Activated T-helper 9 cell treated with anti-CD3 and anti-CD28 coated beads, Interleukin-2, amount 50 U/mL, for 16 hours (primary cell): Measurements from ENCODE around the gene HELZ.
"Not testable (repeated sequence)": the region's sequence is repeated elsewhere in the genome, so short reads cannot be mapped to it uniquely, and the experiment has no call there.

Source experiments
- DNase-seq: peaks from one replicate; pipeline ENCODE4 v3.0.0-alpha.2; 2020; ENCODE audit warnings: low read depth

The HELZ gene, protein sequence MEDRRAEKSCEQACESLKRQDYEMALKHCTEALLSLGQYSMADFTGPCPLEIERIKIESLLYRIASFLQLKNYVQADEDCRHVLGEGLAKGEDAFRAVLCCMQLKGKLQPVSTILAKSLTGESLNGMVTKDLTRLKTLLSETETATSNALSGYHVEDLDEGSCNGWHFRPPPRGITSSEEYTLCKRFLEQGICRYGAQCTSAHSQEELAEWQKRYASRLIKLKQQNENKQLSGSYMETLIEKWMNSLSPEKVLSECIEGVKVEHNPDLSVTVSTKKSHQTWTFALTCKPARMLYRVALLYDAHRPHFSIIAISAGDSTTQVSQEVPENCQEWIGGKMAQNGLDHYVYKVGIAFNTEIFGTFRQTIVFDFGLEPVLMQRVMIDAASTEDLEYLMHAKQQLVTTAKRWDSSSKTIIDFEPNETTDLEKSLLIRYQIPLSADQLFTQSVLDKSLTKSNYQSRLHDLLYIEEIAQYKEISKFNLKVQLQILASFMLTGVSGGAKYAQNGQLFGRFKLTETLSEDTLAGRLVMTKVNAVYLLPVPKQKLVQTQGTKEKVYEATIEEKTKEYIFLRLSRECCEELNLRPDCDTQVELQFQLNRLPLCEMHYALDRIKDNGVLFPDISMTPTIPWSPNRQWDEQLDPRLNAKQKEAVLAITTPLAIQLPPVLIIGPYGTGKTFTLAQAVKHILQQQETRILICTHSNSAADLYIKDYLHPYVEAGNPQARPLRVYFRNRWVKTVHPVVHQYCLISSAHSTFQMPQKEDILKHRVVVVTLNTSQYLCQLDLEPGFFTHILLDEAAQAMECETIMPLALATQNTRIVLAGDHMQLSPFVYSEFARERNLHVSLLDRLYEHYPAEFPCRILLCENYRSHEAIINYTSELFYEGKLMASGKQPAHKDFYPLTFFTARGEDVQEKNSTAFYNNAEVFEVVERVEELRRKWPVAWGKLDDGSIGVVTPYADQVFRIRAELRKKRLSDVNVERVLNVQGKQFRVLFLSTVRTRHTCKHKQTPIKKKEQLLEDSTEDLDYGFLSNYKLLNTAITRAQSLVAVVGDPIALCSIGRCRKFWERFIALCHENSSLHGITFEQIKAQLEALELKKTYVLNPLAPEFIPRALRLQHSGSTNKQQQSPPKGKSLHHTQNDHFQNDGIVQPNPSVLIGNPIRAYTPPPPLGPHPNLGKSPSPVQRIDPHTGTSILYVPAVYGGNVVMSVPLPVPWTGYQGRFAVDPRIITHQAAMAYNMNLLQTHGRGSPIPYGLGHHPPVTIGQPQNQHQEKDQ (N-terminal part only)

DNA sequence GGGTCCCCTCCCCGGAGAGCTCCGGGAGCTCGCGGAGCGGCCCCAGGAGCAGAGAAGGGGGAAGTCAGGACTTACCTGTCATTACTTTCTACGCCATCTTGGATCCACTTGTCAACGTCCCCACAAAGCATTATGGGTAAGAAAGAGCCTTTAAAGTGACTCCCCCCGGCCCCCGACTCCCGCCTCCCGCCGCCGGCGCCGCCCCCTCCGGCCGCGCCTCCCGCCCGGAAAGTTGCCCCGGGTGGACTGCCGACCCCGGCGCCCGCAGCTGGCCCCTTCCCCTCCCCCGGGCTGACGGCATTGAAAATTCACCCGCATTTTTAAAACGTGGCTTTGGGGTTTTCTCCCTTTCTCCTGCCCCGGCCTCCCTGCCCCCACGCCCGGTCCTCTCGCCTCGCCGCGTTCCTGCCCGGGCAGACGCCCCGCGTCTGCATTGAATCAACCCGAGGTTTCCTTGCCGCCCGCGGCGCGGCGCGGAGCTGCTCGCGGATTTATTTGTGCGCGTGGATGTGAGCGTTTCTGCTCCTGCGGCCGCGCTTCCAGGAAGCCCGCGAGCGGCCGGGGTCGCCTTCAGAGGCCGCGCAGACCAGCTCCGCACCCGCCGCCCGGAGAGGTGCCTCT lies at the start of gene HELZ:
TSS of gene HELZ (minus strand) at position 124 of the 621 bp plus-strand sequence. CDS start 26,392 bp downstream, outside the sequence.
- DNase-seq: peak; percentile 66

DNA sequence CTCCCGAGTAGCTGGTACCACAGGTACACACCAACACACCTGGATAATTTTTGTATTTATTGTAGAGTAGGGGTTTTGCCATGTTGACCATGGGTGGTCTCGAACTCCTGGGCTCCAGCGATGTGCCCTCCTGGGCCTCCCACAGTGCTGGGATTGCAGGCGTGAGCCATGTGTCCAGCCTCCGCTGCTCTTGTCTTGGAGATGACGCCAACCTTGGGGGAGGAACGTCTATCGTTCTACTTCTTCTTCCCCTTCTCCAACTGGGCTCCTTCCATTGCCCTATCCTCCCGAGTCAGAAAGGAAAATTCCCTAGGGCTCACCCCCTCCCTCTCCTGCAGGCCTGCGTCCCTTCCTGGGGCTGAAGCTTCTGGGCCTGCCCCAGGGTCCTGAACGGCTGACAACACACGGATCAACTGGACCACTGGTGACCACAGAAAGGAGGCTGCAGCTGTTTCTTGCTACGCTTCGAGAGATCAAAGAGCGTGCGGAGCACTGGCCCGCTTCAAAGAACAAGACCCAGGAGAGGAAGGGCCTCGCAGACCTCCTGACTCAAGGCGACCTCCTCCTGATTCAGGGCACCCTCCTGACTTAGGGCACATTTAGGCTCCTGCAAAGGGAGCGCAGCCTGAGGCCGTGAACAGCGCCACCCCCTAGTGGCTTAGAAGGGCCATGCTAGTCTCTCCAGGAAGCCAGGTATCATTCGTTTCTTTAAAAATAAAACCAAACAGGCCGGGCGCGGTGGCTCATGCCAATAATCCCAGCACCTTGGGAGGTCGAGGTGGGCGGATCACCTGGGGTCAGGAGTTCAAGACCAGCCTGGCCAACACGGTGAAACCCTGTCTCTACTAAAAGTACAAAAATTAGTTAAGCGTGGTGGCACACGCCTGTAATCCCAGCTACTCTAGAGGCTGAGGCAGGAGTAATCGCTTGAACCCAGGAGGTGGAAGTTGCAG lies 48.5 kb upstream of the HELZ start:
- DNase-seq: peak; percentile 43

DNA sequence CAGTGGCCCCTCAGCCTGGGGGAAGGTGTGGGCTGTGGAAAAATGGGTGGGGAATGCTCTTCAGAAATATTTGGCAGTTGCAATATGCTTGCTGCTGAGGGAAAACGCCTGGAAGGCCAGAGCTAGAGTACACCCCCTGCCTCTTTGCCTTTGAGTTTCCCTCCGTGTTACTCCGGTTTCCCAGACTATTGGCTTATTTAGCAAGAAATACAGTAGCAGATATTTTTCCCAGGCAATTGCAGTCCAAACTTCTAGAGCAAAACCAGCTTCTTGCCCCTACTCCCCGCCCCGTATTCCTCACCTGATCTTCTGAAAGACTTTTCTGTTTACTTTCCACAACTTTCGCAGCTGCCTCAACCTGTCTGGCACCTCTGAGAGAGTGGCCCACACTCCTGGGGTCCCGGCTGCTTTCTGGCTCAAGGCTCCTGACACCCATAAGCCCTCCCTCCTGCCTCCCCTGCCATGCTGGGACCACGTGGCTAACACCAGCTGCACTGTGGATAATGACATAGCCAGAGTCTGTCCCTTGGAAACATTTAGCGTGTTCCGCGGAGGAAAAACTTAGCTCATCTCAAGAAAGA lies 45.8 kb upstream of the HELZ start:
- DNase-seq: no peak

DNA sequence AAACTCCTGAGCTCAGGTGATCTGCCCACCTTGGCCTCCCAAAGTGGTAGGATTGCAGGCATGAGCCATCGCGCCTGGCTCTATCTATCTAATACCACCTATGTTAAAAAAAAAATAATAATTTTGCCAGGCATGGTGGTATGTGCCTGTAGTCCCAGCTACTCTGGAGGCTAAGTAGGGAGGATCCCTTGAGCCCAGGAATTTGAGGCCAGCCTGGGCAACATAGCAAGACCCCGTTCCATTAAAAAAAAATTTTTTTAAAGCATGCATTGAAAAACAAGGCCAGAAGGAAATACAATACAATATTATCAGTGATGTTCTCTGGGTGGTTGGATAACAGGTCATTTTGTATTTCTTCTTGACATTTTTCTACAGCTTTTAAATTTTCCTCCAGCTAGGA lies 45.2 kb upstream of the HELZ start:
- no peak for DNase-seq

DNA sequence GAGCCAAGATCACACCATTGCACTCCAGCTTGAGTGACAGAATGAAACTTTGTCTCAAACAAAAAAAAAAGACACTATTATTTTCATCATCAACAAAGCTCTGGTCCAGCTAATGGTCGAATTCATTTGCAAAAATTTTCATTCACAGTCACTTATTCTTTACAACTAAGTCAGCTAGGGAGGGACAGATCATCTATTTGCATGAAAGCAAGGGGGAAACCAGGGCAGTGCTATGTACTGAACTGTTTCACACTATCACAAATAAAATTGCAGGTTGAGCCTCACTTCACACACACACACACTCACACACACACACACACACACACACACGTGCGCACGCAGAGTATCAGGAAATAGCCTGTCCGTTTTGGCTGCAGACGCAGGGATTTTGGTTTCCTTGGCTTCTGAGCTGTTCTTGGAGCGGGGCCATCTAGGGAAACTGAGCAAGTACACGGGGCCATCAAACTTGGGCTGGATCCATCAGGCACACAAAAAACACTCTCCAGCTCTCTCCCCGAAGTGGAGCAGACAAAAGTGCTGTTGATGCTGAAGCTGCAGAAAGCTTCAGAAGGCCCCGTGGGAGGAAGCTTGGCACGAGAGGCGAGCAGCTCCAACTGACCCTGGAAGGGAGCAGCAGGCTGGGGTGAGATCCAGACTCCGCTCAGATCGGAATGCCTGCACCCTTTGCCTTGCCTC lies 44.3 kb upstream of the HELZ start:
- no peak for DNase-seq

DNA sequence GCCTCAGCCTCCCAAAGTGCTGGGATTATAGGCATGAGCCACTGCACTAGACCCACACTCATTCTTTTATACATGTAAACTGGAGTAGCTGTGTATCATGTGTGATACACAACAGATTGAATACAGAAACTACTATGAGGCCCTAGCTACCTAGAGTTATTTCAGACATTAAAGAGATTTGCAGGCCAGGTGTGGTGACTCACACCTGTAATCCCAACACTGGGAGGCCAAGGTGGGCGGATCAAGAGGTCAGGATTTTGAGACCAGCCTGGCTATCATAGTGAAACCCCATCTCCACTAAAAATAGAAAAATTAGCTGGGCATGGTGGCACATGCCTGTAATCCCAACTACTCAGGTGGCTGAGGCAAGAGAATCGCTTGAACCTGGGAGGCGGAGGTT lies 41.8 kb upstream of the HELZ start:
- not testable (repeated sequence) for DNase-seq

DNA sequence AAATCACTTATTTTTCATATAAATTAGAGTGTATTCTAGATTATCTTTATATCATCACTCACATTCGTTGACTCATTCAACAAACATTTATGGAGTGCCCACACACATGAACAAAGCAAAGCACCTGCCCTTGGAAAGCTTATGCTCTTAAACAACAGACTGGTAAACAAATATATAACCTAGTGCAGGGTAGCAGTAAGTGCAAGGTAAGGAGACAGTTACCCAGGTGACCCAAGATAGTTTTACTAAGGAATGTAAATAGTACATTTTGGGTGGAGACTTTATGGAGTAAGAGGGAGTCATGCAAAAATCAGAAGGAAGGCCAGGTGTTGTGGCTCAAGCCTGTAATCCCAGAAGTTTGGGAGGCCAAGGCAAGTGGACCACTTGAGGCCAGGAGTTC lies 40.4 kb upstream of the HELZ start:
- no peak for DNase-seq

DNA sequence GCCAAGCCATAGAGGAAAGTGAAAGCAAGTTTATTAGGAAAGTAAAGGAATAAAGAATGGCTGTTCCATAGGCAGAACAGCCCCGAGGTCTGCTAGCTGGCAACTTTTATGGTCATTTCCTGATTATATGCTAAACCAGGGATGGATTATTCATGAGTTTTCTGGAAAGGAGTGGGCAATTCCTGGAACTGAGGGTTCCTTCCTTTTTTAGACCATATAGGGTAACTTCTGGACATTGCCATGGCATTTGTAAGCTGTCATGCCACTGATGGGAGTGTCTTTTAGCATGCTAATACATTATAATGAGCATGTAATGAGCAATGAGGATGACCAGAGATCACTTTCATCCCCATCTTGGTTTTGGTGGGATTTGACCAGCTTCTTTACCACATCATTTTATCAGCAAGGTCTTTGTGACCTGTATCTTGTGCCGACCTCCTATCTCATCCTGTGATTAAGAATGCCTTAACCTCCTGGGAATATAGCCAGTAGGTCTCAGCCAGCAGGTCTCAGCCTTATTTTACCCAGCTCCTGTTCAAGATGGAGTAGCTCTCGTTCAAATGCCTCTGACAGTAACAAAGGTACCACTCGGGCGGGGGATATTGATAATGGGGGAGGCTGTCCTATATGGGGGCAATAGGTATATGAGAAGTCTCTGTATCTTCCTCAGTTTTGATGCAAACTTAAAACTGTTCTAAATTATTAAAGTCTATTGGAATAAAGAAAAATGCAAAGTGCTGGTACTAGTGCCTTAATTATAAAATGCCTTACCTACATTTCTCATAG lies 38.9 kb upstream of the HELZ start:
- no peak for DNase-seq

DNA sequence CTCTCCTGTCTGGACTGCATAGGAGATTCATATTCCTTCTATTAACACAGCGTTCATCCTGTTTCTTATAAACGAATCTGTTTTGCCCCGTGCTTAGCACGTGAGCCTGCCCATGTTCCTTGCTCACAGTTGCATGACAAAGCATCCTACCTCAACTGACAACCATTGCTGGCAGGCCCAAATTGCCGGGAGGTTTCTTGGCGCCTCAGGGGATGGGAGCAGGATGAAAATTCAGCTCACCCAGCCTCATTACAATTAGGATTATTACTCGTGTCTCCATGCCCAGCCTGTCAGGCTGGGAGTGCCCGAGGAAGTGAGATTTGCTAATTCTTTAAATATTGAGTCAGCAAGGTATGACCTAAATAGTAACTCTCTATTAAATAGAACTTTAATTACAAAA lies 36.7 kb upstream of the HELZ start:
- DNase-seq: no peak

DNA sequence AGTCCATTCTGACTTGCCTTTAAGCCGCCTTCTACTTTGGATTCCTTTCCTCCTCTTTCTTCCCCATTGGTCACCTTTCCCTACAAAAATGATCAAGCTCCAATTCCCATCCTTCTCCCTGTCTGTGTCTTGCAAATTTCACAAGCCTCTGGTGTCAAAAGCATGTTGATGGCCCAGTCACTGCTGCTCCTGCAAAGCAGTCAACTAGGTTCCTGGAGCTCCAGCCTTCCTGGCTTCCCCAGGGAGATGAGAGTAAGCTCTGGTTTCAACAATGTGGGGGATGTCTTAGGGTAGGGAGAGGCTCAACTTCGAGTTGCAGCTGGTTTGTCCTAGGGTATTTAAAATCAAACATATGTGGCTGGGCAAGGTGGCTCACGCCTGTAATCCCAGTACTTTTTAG lies 36.1 kb upstream of the HELZ start:
- DNase-seq: no peak

DNA sequence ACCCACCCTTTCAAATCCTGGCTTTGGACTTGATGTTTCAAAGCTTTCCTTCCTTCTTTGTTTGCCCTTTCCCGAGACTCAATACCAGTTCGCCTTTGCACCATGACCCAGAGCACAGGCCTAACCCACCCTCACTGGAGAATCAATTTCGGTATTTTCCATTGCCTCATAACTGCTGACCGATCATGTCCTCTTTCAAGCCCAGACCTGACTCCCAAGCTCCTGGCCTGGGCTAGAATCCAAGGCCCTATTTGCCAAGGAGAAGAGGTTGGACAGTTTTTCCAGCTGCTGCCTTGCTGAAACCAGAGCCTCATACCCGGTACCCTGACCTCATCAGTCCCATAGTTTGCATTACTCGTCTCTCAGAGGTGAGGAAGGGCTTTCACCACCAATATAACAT lies 35.3 kb upstream of the HELZ start:
- DNase-seq: no peak

DNA sequence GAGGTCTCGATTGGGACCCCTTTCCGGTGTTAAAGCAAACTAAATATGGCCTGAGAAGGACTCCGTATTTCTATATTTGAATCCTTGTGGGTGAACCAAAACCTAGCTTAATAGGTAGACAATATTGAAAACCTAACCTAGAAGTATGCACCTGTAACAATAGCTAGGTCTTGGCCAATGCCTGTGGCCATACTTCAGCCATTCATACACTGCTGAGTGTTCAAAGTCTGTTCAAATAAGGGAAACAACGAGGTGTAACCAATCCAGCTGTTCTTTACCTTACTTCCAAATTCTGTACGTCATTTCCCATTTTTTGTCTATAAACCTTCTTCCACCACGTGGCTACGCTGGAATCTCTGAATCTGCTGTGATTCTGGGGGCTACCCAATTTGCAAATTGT lies 34.1 kb upstream of the HELZ start:
- no peak for DNase-seq

DNA sequence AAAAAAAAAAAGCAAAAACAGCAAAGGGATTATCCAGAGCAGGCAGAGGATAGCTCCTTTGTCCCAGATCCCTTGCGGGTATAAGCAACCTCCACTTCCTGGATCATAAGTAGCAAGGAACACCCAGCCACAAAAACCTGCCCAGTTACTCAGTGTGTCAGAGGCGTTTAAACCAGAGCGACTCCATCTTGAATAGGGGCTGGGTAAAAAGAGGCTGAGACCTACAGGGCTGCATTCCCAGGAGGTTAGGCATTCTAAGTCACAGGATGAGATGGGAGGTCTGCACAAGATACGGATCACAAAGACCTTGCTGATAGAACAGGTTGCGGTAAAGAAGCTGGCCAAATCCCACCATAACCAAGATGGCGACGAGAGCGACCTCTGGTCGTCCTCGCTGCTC lies 33.4 kb upstream of the HELZ start:
- DNase-seq: no peak

DNA sequence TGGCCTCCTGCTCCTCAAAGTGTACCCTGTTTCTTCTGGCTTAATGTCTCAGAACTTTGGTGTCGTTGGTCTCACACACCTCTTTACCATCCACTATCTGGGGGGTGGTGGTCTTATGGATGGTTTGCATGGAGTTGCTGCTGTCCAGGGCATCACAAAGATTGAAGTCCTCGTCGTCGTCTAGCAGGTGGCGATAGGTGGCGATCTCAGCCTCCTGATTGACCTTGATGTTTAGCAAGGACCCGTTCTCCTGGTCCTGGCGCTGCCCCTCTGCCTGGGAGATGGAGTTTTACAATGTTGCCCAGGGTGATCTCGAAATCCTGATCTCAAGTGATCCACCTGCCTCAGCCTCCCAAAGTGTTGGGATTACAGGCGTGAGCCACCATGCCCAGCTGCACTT lies 31.1 kb upstream of the HELZ start:
- no peak for DNase-seq

DNA sequence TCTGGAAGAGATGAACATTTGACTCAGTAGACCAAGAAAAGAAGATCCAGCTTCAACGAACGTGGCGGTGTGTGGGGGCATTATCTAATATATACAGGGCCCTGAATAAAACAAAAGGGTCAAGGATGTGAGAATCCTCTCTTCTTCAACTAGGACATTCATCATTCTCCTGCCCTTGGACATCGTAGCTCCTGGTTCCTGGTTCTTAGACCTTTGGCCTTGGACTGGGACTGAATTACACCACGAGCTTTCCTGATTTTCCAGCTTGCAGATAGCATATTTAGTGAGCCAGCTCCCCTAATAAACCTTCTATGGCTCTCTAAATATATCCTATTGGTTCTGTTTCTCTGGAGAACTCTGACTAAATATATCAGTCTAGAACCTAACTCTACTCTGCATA lies 29.5 kb upstream of the HELZ start:
- no peak for DNase-seq

DNA sequence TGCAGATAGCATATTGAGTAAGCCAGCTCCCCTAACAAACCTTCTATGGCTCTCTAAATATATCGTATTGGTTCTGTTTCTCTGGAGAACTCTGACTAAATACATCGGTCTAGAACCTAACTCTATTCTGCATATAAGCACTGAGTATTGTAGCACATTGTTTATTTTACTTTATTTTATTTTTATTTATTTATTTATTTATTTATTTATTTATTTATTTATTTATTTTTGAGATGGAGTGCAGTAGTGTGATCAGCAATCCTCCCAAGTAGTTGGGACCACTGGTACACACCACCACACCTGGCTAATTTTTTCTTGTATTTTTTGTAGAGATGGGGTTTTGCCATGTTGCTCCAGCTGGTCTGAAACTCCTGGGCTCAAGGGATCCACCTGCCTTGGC lies 28.9 kb upstream of the HELZ start:
- DNase-seq: no peak

DNA sequence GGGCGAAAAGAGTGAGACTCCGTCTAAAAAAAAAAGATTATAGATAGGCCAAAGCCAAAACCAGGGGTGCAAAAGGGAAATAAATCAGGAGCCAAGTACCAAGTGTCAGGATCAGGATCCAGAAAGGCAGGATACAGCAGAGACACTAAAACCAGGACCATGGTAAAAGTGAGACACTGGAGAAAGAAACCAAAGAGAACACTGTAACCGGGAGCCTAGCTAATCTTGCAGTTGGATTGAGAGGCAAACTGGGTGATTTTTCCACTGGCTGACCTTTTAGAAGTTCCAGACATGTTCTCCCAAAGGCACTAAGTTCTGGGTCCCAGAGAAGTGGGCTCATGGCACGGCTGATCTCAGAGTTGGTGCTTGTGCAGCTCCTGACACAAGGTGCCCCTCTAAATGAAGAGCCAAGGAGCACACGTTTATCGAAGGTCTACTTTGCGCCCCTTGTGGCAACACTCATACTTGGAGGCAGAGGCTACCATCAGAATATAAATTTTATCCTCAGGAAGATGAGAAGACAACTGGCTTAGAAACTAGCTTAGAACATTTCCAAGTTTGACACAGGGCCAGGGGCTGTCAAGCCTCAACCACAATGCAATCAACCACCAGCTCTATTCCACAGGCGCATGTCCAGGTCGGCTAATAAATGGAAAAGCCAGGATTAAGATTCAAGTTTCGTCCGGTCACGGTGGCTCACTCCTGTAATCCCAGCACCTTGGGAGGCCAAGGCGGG lies 27.5 kb upstream of the HELZ start:
- DNase-seq: no peak

DNA sequence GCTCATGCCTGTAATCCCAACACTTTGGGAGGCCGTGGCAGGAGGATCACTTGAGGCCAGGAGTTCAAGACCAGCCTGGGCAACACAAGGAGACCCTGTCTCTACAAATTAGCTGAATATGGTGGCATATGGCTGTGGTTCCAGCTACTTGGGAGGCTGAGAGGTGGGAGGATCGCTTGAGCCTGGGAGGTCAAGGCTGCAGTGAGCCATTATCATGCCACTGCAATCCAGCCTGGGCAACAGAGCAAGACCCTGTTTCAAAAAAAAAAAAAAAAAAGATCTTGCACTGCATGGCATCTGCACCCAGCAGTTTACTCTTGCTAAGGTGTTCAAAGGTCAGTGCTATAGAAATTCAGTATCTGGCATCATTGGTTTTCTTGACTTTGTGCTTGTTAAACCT lies 26.2 kb upstream of the HELZ start:
- DNase-seq: not testable (repeated sequence)
